H9 (cell line): ENCODE measurements around the gene MRC2. TPM values are rescaled to one million over a fixed set of nuclear protein-coding genes. Genes with fewer than 3 reads are reported as not detected.
A peak's percentile ranks its signal among the peaks of the same experiment; 100 is the strongest.

ENCODE experiments used
- DNase-seq: peaks from one replicate; pipeline ENCODE4 v3.0.0-alpha.2; 2017
- H2AFZ ChIP-seq: one replicate; pipeline ENCODE4 v1.6.1; 2013; ENCODE audit warnings: mild to moderate bottlenecking, low read length, control low read depth, moderate library complexity
- H2AK5ac ChIP-seq: 2 replicates; pipeline ENCODE4 v1.6.1; 2013; ENCODE audit warnings: low read length, control low read depth, mixed read lengths; ENCODE audit not compliant: insufficient read length
- H2BK120ac ChIP-seq: one replicate; pipeline ENCODE4 v1.6.1; 2013; ENCODE audit warnings: low read depth, mild to moderate bottlenecking, low read length, control low read depth, inconsistent platforms; ENCODE audit not compliant: poor library complexity, severe bottlenecking
- H2BK12ac ChIP-seq: 2 replicates; pipeline ENCODE4 v1.6.1; 2013; ENCODE audit warnings: low read length, control low read depth, mixed read lengths, low read depth; ENCODE audit not compliant: insufficient read length
- H2BK15ac ChIP-seq: 2 replicates; pipeline ENCODE4 v1.6.1; 2013; ENCODE audit warnings: low read depth, low read length, control low read depth
- H2BK20ac ChIP-seq: one replicate; pipeline ENCODE4 v1.6.1; 2013; ENCODE audit warnings: low read depth, mild to moderate bottlenecking, low read length, control low read depth, inconsistent platforms; ENCODE audit not compliant: poor library complexity, severe bottlenecking
- H2BK5ac ChIP-seq: 2 replicates; pipeline ENCODE4 v1.6.1; 2013; ENCODE audit warnings: low read length, control low read depth, mixed read lengths; ENCODE audit not compliant: insufficient read length
- H3K14ac ChIP-seq: 2 replicates; pipeline ENCODE4 v1.6.1; 2013; ENCODE audit warnings: low read length, control low read depth; ENCODE audit not compliant: insufficient read depth
- H3K18ac ChIP-seq: 2 replicates; pipeline ENCODE4 v1.6.1; 2013; ENCODE audit warnings: low read depth, mild to moderate bottlenecking, mixed read lengths, low read length, control low read depth; ENCODE audit not compliant: insufficient read length
- H3K23ac ChIP-seq: 2 replicates; pipeline ENCODE4 v1.6.1; 2013; ENCODE audit warnings: low read length, control low read depth, mixed read lengths, low read depth; ENCODE audit not compliant: insufficient read length
- H3K23me2 ChIP-seq: 2 replicates; pipeline ENCODE4 v1.6.1; 2013; ENCODE audit warnings: low read depth, mild to moderate bottlenecking, mixed read lengths, low read length, control low read depth; ENCODE audit not compliant: insufficient read length, poor library complexity, severe bottlenecking
- H3K27ac ChIP-seq: 2 replicates; pipeline ENCODE4 v1.5.1; 2013; ENCODE audit warnings: low read length, control low read depth, mixed read lengths, low read depth; ENCODE audit not compliant: insufficient read length
- H3K27me3 ChIP-seq: 2 replicates; pipeline ENCODE4 v1.6.1; 2013; ENCODE audit warnings: low read length, control low read depth, inconsistent platforms; ENCODE audit not compliant: insufficient read depth
- H3K4ac ChIP-seq: 2 replicates; pipeline ENCODE4 v1.6.1; 2013; ENCODE audit warnings: low read depth, mild to moderate bottlenecking, control low read depth, inconsistent platforms, low read length, moderate library complexity
- H3K4me1 ChIP-seq: 2 replicates; pipeline ENCODE4 v1.6.1; 2013; ENCODE audit warnings: low read length, control low read depth, inconsistent platforms; ENCODE audit not compliant: insufficient read depth
- H3K4me2 ChIP-seq: 2 replicates; pipeline ENCODE4 v1.6.1; 2013; ENCODE audit warnings: low read length, control low read depth, mixed read lengths; ENCODE audit not compliant: insufficient read length, insufficient read depth
- H3K56ac ChIP-seq: 2 replicates; pipeline ENCODE4 v1.6.1; 2013; ENCODE audit warnings: low read depth, mild to moderate bottlenecking, mixed read lengths, low read length, control low read depth; ENCODE audit not compliant: insufficient read length
- H3K79me1 ChIP-seq: 2 replicates; pipeline ENCODE4 v1.6.1; 2013; ENCODE audit warnings: low read depth, mild to moderate bottlenecking, moderate library complexity, low read length, control low read depth, inconsistent platforms; ENCODE audit not compliant: insufficient read depth, poor library complexity, severe bottlenecking
- H3K79me2 ChIP-seq: 2 replicates; pipeline ENCODE4 v1.6.1; 2013; ENCODE audit warnings: low read length, control low read depth, inconsistent platforms; ENCODE audit not compliant: insufficient read depth
- H3K9ac ChIP-seq: 2 replicates; pipeline ENCODE4 v1.6.1; 2013; ENCODE audit warnings: low read length, control low read depth, mixed read lengths; ENCODE audit not compliant: insufficient read length; ENCODE audit errors: extremely low read depth
- H3K9me3 ChIP-seq: one replicate; pipeline ENCODE4 v1.6.1; 2013; ENCODE audit warnings: low read depth, low read length, inconsistent platforms; ENCODE audit not compliant: control insufficient read depth
- H3T11ph ChIP-seq: one replicate; pipeline ENCODE4 v1.6.1; 2013; ENCODE audit warnings: mild to moderate bottlenecking, low read length, control low read depth, inconsistent platforms
- H4K20me1 ChIP-seq: one replicate; pipeline ENCODE4 v1.6.1; 2013; ENCODE audit not compliant: control insufficient read depth, insufficient read length, insufficient read depth
- H4K5ac ChIP-seq: 2 replicates; pipeline ENCODE4 v1.6.1; 2013; ENCODE audit warnings: low read depth, mild to moderate bottlenecking, mixed read lengths, low read length, control low read depth; ENCODE audit not compliant: insufficient read length
- H4K8ac ChIP-seq: replicated peaks from 2 replicates; pipeline ENCODE4 v1.6.1; 2013; ENCODE audit warnings: low read length, control low read depth, mixed read lengths, low read depth; ENCODE audit not compliant: insufficient read length
- H4K91ac ChIP-seq: 2 replicates; pipeline ENCODE4 v1.6.1; 2013; ENCODE audit warnings: low read depth, mild to moderate bottlenecking, moderate library complexity, mixed read lengths, low read length, control low read depth; ENCODE audit not compliant: insufficient read length
- H3K27ac Mint-ChIP-seq, 3 experiments: 2 replicates in 2 of 3; 3 replicates in 1 of 3; pipeline ENCODE4 v1.8.0; 2020 to 2021; ENCODE audit warnings: mixed read lengths in 3 of 3, mild to moderate bottlenecking in 1 of 3, moderate library complexity in 1 of 3
- H3K27me3 Mint-ChIP-seq: 2 replicates; pipeline ENCODE4 v1.8.0; 2021; ENCODE audit warnings: low read depth, mild to moderate bottlenecking, moderate library complexity, mixed read lengths
- H3K36me3 Mint-ChIP-seq, 3 experiments: 2 replicates in 2 of 3; 3 replicates in 1 of 3; pipeline ENCODE4 v1.8.0; 2020 to 2021; ENCODE audit warnings: low read depth in 3 of 3, mixed read lengths in 3 of 3; ENCODE audit not compliant: insufficient read depth in 1 of 3
- H3K4me1 Mint-ChIP-seq, 2 experiments: 2 replicates each; pipeline ENCODE4 v1.8.0; 2020; ENCODE audit warnings: mixed read lengths in 2 of 2
- H3K4me3 Mint-ChIP-seq, 2 experiments: 2 replicates in 1 of 2; 3 replicates in 1 of 2; pipeline ENCODE4 v1.8.0; 2020 to 2021; ENCODE audit warnings: mild to moderate bottlenecking in 2 of 2, mixed read lengths in 2 of 2, moderate library complexity in 1 of 2
- H3K9me3 Mint-ChIP-seq, 2 experiments: 2 replicates in 1 of 2; 3 replicates in 1 of 2; pipeline ENCODE4 v1.8.0; 2020; ENCODE audit warnings: mild to moderate bottlenecking in 2 of 2, mixed read lengths in 2 of 2, moderate library complexity in 1 of 2
- CTCF ChIP-seq: fragments of 200-600 bp; sonication (generic); conservative IDR thresholded peaks from 3 replicates; pipeline ENCODE4 v1.8.0; 2021; ENCODE audit warnings: antibody characterized with exemption, mild to moderate bottlenecking
- WGBS: extraction: QIAGEN DNeasy Blood & Tissue Kit; methylation state at CpG from one replicate; pipeline ENCODE4 v1.1.7; 2013; ENCODE audit warnings: missing lambda C conversion rate, low lambda C conversion rate, mixed read lengths; ENCODE audit not compliant: insufficient read length; ENCODE audit errors: extremely low coverage; 5-methylcytosine and 5-hydroxymethylcytosine counted together
- total RNA-seq: library from RNA; stranded (reverse); gene quantifications from 2 replicates; pipeline ENCODE4 v1.2.1, GENCODE V29; 2021

The MRC2 gene
- total RNA-seq, 1 experiment from 2014 or later, result 18.7 TPM

- peaks cover 7 to 18% (median 14%) of the 10 kb centered on the region in 3 experiments for H3K36me3 Mint-ChIP-seq
- H3K27ac Mint-ChIP-seq, result peak overlapping the region in 1 of 3 experiments; percentile 56; a peak in 1 of 7 replicates
- peaks cover 27 to 32% of the 10 kb centered on the region in 2 experiments for H3K4me1 Mint-ChIP-seq
- H3K4me3 Mint-ChIP-seq, result peak overlapping the region; percentile 83 to 90
- Histone ChIP-seq H3K79me1 (no peaks in the 10 kb centered on the region), H2BK5ac (no peak overlapping the region), H3K14ac (peak overlapping the region; percentile 40; the same call in 1 of the 2 replicates), H2BK15ac (no peak overlapping the region), H2BK120ac (no peak overlapping the region), H3K4ac (no peak overlapping the region), H3K56ac (no peak overlapping the region), H3K9me3 (no peaks in the 10 kb centered on the region), H3K4me2 (peak overlapping the region; percentile 51), H2AK5ac (no peak overlapping the region), H2AFZ (no peak overlapping the region), H2BK12ac (no peak overlapping the region), H4K91ac (no peak overlapping the region), H3K9ac (peak overlapping the region; percentile 41), H3K23ac (no peak overlapping the region), H3K18ac (peak overlapping the region; percentile 82), H3T11ph (no peak overlapping the region), H3K27ac (no peak overlapping the region), H3K27me3 (no peaks in the 10 kb centered on the region; the same call in 1 of the 2 replicates), H4K5ac (no peak overlapping the region), H3K4me1 (peaks cover 5% of the 10 kb centered on the region), H3K79me2 (no peaks in the 10 kb centered on the region), H3K23me2 (peaks cover 17% of the 10 kb centered on the region), H4K20me1 (no peaks in the 10 kb centered on the region), H2BK20ac (no peak overlapping the region), H4K8ac (no peak overlapping the region)
- no peak for TF ChIP-seq CTCF
- H3K27me3 Mint-ChIP-seq, result peaks cover 40% of the 10 kb centered on the region
- DNase-seq, result peak; percentile 79
- H3K9me3 Mint-ChIP-seq, result peaks cover 12 to 19% of the 10 kb centered on the region in 2 experiments
- WGBS, result no CpG with 5 or more reads among the region's 31 CpGs
Measured at GRCh38 chr17:62704381-62704971, 77.0 kb downstream of the MRC2 start.
